ENCODE results near the gene MED22. TPM values are rescaled to one million over a fixed set of nuclear protein-coding genes. Genes with fewer than 3 reads are reported as not detected.
A peak's percentile ranks its signal among the peaks of the same experiment; 100 is the strongest.

Gene MED22
- polyA plus RNA-seq, 3 donors = 6.8 to 27.7 (median 9.6) TPM

- no peaks in the 10 kb centered on the region for H3K9me3 Mint-ChIP-seq
- no peaks in the 10 kb centered on the region for H3K27me3 ChIP-seq (ENCODE audit: control insufficient read depth in 2 of 2, insufficient read depth in 2 of 2, low read length in 2 of 2)
- H3K9ac ChIP-seq (ENCODE audit: insufficient read depth, low read length, poor library complexity, severe bottlenecking) = no peak overlapping the region
- peak overlapping the region in 2 of 7 donors; percentile 57 to 88 for H3K27ac Mint-ChIP-seq
- no peak overlapping the region for H3K4me2 ChIP-seq (replicated peaks; ENCODE audit: extremely low read depth, low read length, poor library complexity, severe bottlenecking)
- no peak for DNase-seq
- no peak overlapping the region for H2AFZ ChIP-seq (ENCODE audit: insufficient read depth, low read depth, low read length, poor library complexity, severe bottlenecking)
- peaks cover 40% of the 10 kb centered on the region for H4K20me1 ChIP-seq (ENCODE audit: insufficient read depth, low read length)
- H3K27ac ChIP-seq (ENCODE audit: low read depth in 1 of 2, low read length in 2 of 2) = no peak overlapping the region
- peaks cover 37 to 51% of the 10 kb centered on the region in 2 donors for H3K36me3 ChIP-seq (replicated peaks in 1 of 2; ENCODE audit: control insufficient read depth in 1 of 2, insufficient read depth in 2 of 2, low read length in 2 of 2)
- 93% methylated on average over 5 of the region's 6 CpGs for WGBS (ENCODE audit: insufficient coverage)
- intact Hi-C loops (cut with micrococcal nuclease) = loop anchor here in 1 of 2 donors (10.0 kb wide), 2 partner anchors 149 to 389 kb away; partner anchors contain the start of gene TSC1
- no peaks in the 10 kb centered on the region for H3K9me3 ChIP-seq (replicated peaks in 1 of 2; ENCODE audit: control insufficient read depth in 1 of 2, insufficient read depth in 1 of 2, low read length in 2 of 2)
- H3K79me2 ChIP-seq (ENCODE audit: insufficient read depth, low read length) = peaks cover 25% of the 10 kb centered on the region
- H3K27me3 Mint-ChIP-seq (ENCODE audit: low read depth in 3 of 3) = no peaks in the 10 kb centered on the region
- H3K4me3 ChIP-seq (replicated peaks in 1 of 3; ENCODE audit: low read depth in 2 of 3, low read length in 3 of 3) = no peak overlapping the region
- TF ChIP-seq CTCF (IDR thresholded peaks at IDR 0.05) = no peak
- H3K4me1 ChIP-seq (ENCODE audit: control insufficient read depth in 1 of 2, insufficient read depth in 2 of 2, low read length in 2 of 2) = peaks cover 26 to 44% of the 10 kb centered on the region in 2 donors
- H3K4me3 Mint-ChIP-seq = no peak overlapping the region
- H3K36me3 Mint-ChIP-seq = peaks cover 51 to 72% of the 10 kb centered on the region in 2 donors
- peaks cover 39% of the 10 kb centered on the region for H3K4me1 Mint-ChIP-seq
Measured at GRCh38 chr9:133334161-133334560, 13.8 kb downstream of the MED22 start.

GRCh38 chr9:133333566-133333965, 14.4 kb downstream of the MED22 start:
- no peak overlapping the region for H2AFZ ChIP-seq (ENCODE audit: insufficient read depth, low read depth, low read length, poor library complexity, severe bottlenecking)
- Mint-ChIP-seq H3K9me3 (no peaks in the 10 kb centered on the region), H3K27me3 (ENCODE audit: low read depth in 3 of 3) (no peaks in the 10 kb centered on the region), H3K36me3 (peaks cover 45 to 70% of the 10 kb centered on the region in 2 donors), H3K27ac (no peak overlapping the region), H3K4me1 (peaks cover 33% of the 10 kb centered on the region), H3K4me3 (no peak overlapping the region)
- peaks cover 20 to 38% of the 10 kb centered on the region in 2 donors for H3K4me1 ChIP-seq (ENCODE audit: control insufficient read depth in 1 of 2, insufficient read depth in 2 of 2, low read length in 2 of 2)
- peaks cover 37 to 51% of the 10 kb centered on the region in 2 donors for H3K36me3 ChIP-seq (replicated peaks in 1 of 2; ENCODE audit: control insufficient read depth in 1 of 2, insufficient read depth in 2 of 2, low read length in 2 of 2)
- intact Hi-C loops (cut with micrococcal nuclease) = loop anchor here in 1 of 2 donors (10.0 kb wide), 2 partner anchors 149 to 389 kb away; partner anchors contain the start of gene TSC1
- no peaks in the 10 kb centered on the region for H3K27me3 ChIP-seq (ENCODE audit: control insufficient read depth in 2 of 2, insufficient read depth in 2 of 2, low read length in 2 of 2)
- H3K9me3 ChIP-seq (replicated peaks in 1 of 2; ENCODE audit: control insufficient read depth in 1 of 2, insufficient read depth in 1 of 2, low read length in 2 of 2) = no peaks in the 10 kb centered on the region
- H3K4me3 ChIP-seq (replicated peaks in 1 of 3; ENCODE audit: low read depth in 2 of 3, low read length in 3 of 3) = no peak overlapping the region
- DNase-seq = no peak
- H3K79me2 ChIP-seq (ENCODE audit: insufficient read depth, low read length) = peaks cover 25% of the 10 kb centered on the region
- no peak for TF ChIP-seq CTCF (IDR thresholded peaks at IDR 0.05)
- H3K9ac ChIP-seq (ENCODE audit: insufficient read depth, low read length, poor library complexity, severe bottlenecking) = no peak overlapping the region
- H3K27ac ChIP-seq (ENCODE audit: low read depth in 1 of 2, low read length in 2 of 2) = no peak overlapping the region
- H3K4me2 ChIP-seq (replicated peaks; ENCODE audit: extremely low read depth, low read length, poor library complexity, severe bottlenecking) = no peak overlapping the region
- WGBS (ENCODE audit: insufficient coverage) = 98% methylated on average over 9 of the region's 10 CpGs
- peaks cover 42% of the 10 kb centered on the region for H4K20me1 ChIP-seq (ENCODE audit: insufficient read depth, low read length)
